GM21447 (cell line): ENCODE measurements around the gene CCDC33.
"Not testable (repeated sequence)": the region's sequence is repeated elsewhere in the genome, so short reads cannot be mapped to it uniquely, and the experiment has no call there.

Experiments used
- ATAC-seq: cut with Tn5 transposase; IDR thresholded peaks from one replicate; pipeline ENCODE4 v1.9.1; 2021; ENCODE audit not compliant: unreplicated experiment

The CCDC33 gene

GRCh38 chr15:74356050-74356449 lies 119.9 kb downstream of the CCDC33 start:
- ATAC-seq = not testable (repeated sequence)

GRCh38 chr15:74357514-74357913 lies 121.4 kb downstream of the CCDC33 start:
- not testable (repeated sequence) for ATAC-seq

GRCh38 chr15:74359376-74359775 lies 123.2 kb downstream of the CCDC33 start:
- not testable (repeated sequence) for ATAC-seq

- not testable (repeated sequence) for ATAC-seq
These were observed 124.7 kb downstream of the CCDC33 start for GRCh38 chr15:74360855-74361254.

DNA sequence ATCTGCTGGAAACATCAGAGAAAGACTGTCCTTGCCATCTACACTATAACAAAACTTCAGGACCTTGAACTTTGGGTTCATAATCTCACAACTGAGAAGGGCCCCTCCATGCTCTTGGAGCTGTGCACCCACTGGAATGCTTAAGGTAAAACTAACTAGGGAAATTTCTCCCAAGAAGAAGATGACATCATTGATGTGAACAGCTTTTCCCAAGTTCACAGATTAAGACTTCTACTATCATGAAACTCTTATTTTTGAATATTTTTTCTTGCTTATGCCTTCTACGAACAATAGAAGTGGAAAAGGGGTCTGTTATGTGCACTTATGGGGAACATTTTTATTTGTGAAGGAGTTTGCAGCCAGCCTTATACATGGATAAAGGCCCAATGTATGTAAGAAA lies 126.4 kb downstream of the CCDC33 start:
- ATAC-seq = no peak

GRCh38 chr15:74364936-74365597 lies 128.9 kb downstream of the CCDC33 start:
- ATAC-seq = no peak

GRCh38 chr15:74365598-74366445 lies 129.7 kb downstream of the CCDC33 start:
- no peak for ATAC-seq

GRCh38 chr15:74367296-74367854 lies 131.2 kb downstream of the CCDC33 start, which contains the start of gene CYP11A1:
TSS of gene CYP11A1 (minus strand) at chr15:74367646. CDS start at chr15:74367585, 61 bp downstream.
- ATAC-seq = no peak

- ATAC-seq = no peak
These were observed 132.0 kb downstream of the CCDC33 start for GRCh38 chr15:74368121-74368520.

DNA sequence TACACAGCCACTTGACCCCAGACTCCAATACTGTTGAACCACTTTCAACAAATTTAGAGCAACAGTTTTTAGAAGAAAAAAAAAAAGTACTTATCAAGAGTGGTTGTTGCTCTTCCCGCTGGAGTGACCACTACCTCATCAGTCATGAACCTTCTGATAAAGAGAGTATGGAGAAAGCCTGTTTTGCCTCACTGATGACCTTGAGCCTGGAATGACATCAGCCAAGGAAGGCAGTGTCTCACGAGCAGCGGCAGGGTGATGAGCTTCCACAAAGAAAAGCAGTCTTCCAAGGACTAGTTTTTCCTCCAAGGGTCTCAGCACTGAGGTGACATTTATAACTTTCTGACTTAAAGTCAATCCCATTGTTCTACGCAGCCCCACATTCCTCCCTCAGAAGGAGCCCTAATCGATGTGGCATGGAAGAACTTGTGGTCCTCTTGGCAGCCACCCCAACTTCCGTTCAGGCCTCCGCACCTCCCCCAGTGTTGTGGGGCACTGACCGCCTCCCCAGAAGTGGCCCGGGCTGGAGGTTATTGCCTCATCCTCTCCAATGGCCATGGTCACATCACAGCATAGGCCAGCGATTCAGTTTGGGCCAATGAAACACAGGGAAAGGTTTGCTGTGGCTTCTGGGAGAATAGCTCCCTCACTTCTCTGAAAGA lies 133.1 kb downstream of the CCDC33 start:
- no peak for ATAC-seq

DNA sequence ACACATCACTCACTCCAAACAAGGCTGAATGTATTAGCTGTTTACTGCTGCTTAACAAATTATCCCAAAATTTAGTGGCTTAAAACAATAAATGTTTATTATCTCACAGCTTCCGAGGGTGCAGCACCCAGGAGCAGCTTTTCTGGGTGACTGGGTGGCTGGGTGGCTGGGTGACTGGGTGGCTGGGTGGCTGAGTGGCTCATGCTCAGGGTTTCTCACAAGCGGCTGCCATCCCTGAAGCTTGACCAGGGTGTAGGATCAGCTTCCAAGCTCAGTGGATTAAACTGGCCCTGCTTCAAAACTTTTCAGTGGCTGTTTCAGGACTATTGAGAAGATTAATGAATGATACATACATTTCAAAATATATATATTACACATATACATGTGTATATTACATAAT lies 133.6 kb downstream of the CCDC33 start:
- no peak for ATAC-seq

DNA sequence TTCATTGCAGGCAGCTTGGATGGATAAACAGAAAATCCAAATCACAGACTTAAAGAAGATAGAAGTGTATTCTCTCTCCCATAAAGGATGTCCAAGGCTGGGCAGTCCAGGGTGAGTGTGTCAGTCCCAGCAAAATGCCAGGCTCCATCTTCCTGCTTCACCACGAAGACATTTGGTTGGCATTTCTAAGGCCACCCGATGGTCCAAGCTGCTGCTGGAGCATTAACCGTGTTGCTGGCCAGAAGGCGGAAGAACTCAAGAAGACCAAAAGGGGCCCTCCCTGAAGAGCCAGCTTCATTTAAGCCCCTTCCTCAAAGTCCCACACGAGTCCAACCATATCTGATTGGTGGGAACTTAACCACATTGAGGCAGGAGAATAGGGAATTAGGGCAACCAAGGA lies 134.3 kb downstream of the CCDC33 start:
- no peak for ATAC-seq

- ATAC-seq = no peak
These were observed 137.0 kb downstream of the CCDC33 start for GRCh38 chr15:74373056-74373650.

- ATAC-seq = peak; percentile 53
These were observed 137.9 kb downstream of the CCDC33 start for GRCh38 chr15:74373731-74374647.

GRCh38 chr15:74374648-74375302 lies 138.6 kb downstream of the CCDC33 start:
- no peak for ATAC-seq

DNA sequence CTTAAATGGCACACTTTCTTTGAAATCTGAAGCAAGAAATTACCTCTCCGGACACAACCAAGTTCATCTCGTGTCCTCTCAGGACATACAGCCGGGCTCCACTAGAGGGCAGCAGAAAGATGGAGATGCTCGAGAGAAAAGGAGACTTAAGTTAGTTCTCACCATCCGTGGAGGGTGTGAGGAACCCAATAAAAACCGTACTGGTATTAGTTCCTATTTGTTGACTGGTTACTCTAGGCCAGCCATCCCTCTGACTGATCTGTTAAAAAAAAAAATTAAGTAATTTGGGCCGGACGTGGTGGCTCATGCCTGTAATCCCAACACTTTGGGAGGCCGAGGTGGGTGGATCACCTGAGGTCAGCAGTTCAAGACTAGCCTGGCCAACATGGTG lies 139.2 kb downstream of the CCDC33 start:
- ATAC-seq = no peak

DNA sequence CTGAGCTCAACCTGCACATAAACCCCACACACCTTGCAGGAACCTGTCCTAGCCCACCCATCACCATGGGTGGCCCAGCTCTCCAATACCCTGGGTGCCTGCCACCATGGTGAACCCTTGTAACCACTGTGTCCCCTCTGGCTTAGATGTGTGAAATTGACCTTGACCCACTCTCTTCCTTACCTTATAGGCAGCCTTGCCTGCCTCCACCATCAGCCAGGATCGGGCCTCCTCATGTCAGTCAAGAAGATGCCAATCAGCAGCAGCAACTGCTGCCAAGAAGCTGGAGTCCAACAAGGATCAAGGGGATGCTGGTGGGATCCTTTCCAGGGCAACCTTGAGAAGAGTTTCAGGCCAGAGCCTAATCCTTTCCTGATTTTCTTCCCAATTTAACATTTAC lies 140.1 kb downstream of the CCDC33 start:
- no peak for ATAC-seq

GRCh38 chr15:74376825-74377581 lies 140.9 kb downstream of the CCDC33 start:
- ATAC-seq = no peak
